ENCODE measurements around the gene ZDBF2.

- TF ChIP-seq HDAC2 (IDR thresholded peaks at IDR 0.05; ENCODE audit: borderline replicate concordance in 1 of 2, low read depth in 2 of 2, low read length in 2 of 2) (no peak), CTCF (IDR thresholded peaks at IDR 0.05; ENCODE audit: control extremely low read depth in 1 of 3, insufficient read depth in 1 of 3, low read depth in 1 of 3, low read length in 3 of 3) (no peak), ZNF274 (IDR thresholded peaks at IDR 0.05; ENCODE audit: borderline replicate concordance, extremely low read depth, low read length) (no peak), TCF12 (IDR thresholded peaks at IDR 0.05; ENCODE audit: low read depth, low read length) (0 out of 2 replicates have a peak, but pooled peaks have one; percentile 22), MAX (IDR thresholded peaks at IDR 0.05) (peak; percentile 52; the same call in 1 of the 2 replicates), EZH2 (IDR thresholded peaks at IDR 0.05; ENCODE audit: low read depth, low read length, severe bottlenecking) (peak; percentile 58), CHD1 (IDR thresholded peaks at IDR 0.05; ENCODE audit: low read depth, low read length) (no peak), TAF1 (IDR thresholded peaks at IDR 0.05; ENCODE audit: low read depth, low read length) (no peak), BCL11A (IDR thresholded peaks at IDR 0.05; ENCODE audit: low read depth in 2 of 2, low read length in 2 of 2) (no peak), EP300 (IDR thresholded peaks at IDR 0.05; ENCODE audit: borderline replicate concordance in 1 of 2, low read depth in 2 of 2, low read length in 2 of 2) (no peak), JUND (IDR thresholded peaks at IDR 0.05; ENCODE audit: low read length) (no peak), SP1 (IDR thresholded peaks at IDR 0.05; ENCODE audit: low read depth, low read length) (no peak), POLR2A (IDR thresholded peaks at IDR 0.05; ENCODE audit: control extremely low read depth in 1 of 2, low read depth in 2 of 2, low read length in 2 of 2) (no peak), RXRA (IDR thresholded peaks at IDR 0.05; ENCODE audit: insufficient read depth, low read depth, low read length) (no peak)
Observed at GRCh38 chr2:206263959-206264603, 10.4 kb upstream of the ZDBF2 start.

Data from H1 (cell line).